SK-N-SH treated with all-trans-retinoic acid at 6 μM for 48 hours (cell line): ENCODE measurements around the gene PRSS33.

Experiments used
- ATAC-seq: fragments of 200-7000 bp; cut with Tn5 transposase; 3 replicates; pipeline ENCODE4 v1.9.1; 2020; ENCODE audit warnings: mild to moderate bottlenecking, moderate library complexity
- ARNTL ChIP-seq: fragments of 450-650 bp; formaldehyde crosslinking; IDR thresholded peaks from 2 replicates; pipeline ENCODE4 v1.5.0; 2020; ENCODE audit warnings: low read depth, mild to moderate bottlenecking, moderate library complexity, borderline replicate concordance
- CREB5 ChIP-seq: fragments of 250-450 bp; sonication (Bioruptor Pico); IDR thresholded peaks from 2 replicates; pipeline ENCODE4 v1.5.1; 2020; ENCODE audit warnings: low read depth, mild to moderate bottlenecking, moderate library complexity
- CSDC2 ChIP-seq: fragments of 250-450 bp; sonication (Bioruptor Pico); IDR thresholded peaks from 2 replicates; pipeline ENCODE4 v1.5.0; 2020; ENCODE audit warnings: mild to moderate bottlenecking, moderate library complexity
- ESRRG ChIP-seq: fragments of 250-450 bp; sonication (Bioruptor Pico); IDR thresholded peaks from 2 replicates; pipeline ENCODE4 v1.6.1; 2021; ENCODE audit warnings: mild to moderate bottlenecking
- GLIS3 ChIP-seq: fragments of 250-450 bp; sonication (Bioruptor Pico); IDR thresholded peaks from 2 replicates; pipeline ENCODE4 v1.5.0; 2020; ENCODE audit warnings: mild to moderate bottlenecking, moderate library complexity
- ISL1 ChIP-seq: fragments of 250-450 bp; sonication (Bioruptor Pico); IDR thresholded peaks from 2 replicates; pipeline ENCODE4 v2.1.2; 2022; ENCODE audit warnings: mild to moderate bottlenecking, moderate library complexity
- PATZ1 ChIP-seq: fragments of 250-450 bp; sonication (Bioruptor Pico); IDR thresholded peaks from 2 replicates; pipeline ENCODE4 v1.8.0; 2020; ENCODE audit warnings: mild to moderate bottlenecking, moderate library complexity, borderline replicate concordance
- PPARA ChIP-seq: fragments of 250-450 bp; sonication (Bioruptor Pico); IDR thresholded peaks from 2 replicates; pipeline ENCODE4 v1.5.0; 2020; ENCODE audit warnings: mild to moderate bottlenecking, borderline replicate concordance
- RARB ChIP-seq: fragments of 250-450 bp; sonication (Bioruptor Pico); IDR thresholded peaks from 2 replicates; pipeline ENCODE4 v1.8.0; 2021; ENCODE audit warnings: mild to moderate bottlenecking, moderate library complexity
- SNAI2 ChIP-seq: fragments of 250-450 bp; sonication (Bioruptor Pico); IDR thresholded peaks from 2 replicates; pipeline ENCODE4 v1.5.0; 2020; ENCODE audit warnings: mild to moderate bottlenecking, moderate library complexity
- TCF4 ChIP-seq: fragments of 250-450 bp; sonication (Bioruptor Pico); IDR thresholded peaks from 2 replicates; pipeline ENCODE4 v1.8.0; 2021; ENCODE audit warnings: mild to moderate bottlenecking, moderate library complexity, borderline replicate concordance
- ZC3H10 ChIP-seq: fragments of 250-450 bp; sonication (Bioruptor Pico); IDR thresholded peaks from 2 replicates; pipeline ENCODE4 v1.5.1; 2021; ENCODE audit warnings: mild to moderate bottlenecking, moderate library complexity
- ZFP3 ChIP-seq: fragments of 250-450 bp; sonication (Bioruptor Pico); IDR thresholded peaks from 2 replicates; pipeline ENCODE4 v1.5.0; 2020; ENCODE audit warnings: mild to moderate bottlenecking, moderate library complexity
- ZFP30 ChIP-seq: fragments of 450-650 bp; formaldehyde crosslinking; IDR thresholded peaks from 2 replicates; pipeline ENCODE4 v1.5.0; 2022; ENCODE audit warnings: mild to moderate bottlenecking, moderate library complexity
- ZNF565 ChIP-seq: fragments of 450-650 bp; formaldehyde crosslinking; conservative IDR thresholded peaks from 2 replicates; pipeline ENCODE4 v1.5.0; 2020; ENCODE audit warnings: low read depth, mild to moderate bottlenecking, moderate library complexity
- ZNF70 ChIP-seq: fragments of 450-650 bp; formaldehyde crosslinking; IDR thresholded peaks from 2 replicates; pipeline ENCODE4 v1.5.0; 2020; ENCODE audit warnings: mild to moderate bottlenecking, moderate library complexity
- ZNF8 ChIP-seq: fragments of 450-650 bp; formaldehyde crosslinking; IDR thresholded peaks from 2 replicates; pipeline ENCODE4 v1.5.0; 2020; ENCODE audit warnings: mild to moderate bottlenecking, moderate library complexity
- TF ChIP-seq, protein P1 (sequence below): fragments of 250-450 bp; sonication (Bioruptor Pico); IDR thresholded peaks from 2 replicates; pipeline ENCODE4 v1.5.0; 2020; ENCODE audit warnings: mild to moderate bottlenecking, moderate library complexity
- TF ChIP-seq, protein P2 (sequence below): fragments of 250-450 bp; sonication (Bioruptor Pico); IDR thresholded peaks from 2 replicates; pipeline ENCODE4 v1.8.0; 2021; ENCODE audit warnings: low read depth, mild to moderate bottlenecking, moderate library complexity, borderline replicate concordance

PRSS33 gene

DNA sequence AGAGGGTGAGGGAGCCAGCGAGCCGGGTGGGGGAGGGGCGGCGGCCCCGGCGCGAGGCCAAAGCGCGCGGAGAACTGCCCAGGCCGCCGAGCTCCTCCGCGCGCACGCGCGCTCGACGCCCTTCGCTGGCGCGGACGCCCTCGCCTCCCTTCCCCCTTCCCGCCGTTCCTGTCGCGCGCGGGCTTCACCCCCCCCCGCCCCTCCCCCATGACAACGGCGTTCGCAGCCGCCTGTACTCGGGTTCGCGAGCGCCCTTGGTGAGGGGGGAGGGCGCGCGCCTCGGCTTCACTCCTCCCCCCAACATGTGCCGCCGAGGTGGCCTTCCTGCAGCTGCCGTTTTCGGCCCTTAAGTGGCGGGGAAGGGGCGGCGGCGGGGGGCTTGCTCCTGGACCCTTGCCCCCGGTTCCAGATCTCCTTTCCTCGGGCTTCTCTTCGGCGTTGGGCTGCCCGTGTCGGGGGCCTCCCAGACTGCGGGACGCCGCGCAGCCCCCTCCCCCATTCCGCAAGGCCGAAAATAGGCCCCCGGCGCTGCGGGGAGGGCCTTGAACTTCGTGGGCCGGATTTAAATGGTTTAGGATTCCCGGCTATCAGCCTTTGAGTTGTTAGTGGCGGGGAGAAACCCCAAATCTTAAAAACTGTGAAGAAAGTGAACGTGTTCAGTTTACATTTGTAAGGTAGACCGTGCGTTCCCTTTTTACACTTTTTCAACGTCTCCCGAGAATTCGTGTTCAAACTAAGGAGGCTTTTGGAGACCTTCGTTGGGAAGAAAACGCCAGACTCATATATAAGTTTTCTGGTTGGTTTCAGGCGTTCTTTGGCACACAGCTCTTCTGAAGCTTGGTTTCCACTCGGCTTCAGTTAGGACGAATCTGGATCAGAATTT lies 34.3 kb downstream of the PRSS33 start:
- TF ChIP-seq ZNF70 (CRISPR knock-in tag) (no peak), PATZ1 (CRISPR knock-in tag) (peak; percentile 93; the same call in 1 of the 2 replicates), TCF4 (no peak), ZC3H10 (CRISPR knock-in tag) (0 out of 2 replicates have a peak, but pooled peaks have one; percentile 17), GLIS3 (CRISPR knock-in tag) (no peak), RARB (CRISPR knock-in tag) (no peak), ZNF565 (CRISPR knock-in tag) (no peak), PPARA (CRISPR knock-in tag) (no peak), CREB5 (CRISPR knock-in tag) (no peak), ISL1 (no peak), ESRRG (no peak), ARNTL (CRISPR knock-in tag) (no peak), ZFP30 (no peak), CSDC2 (CRISPR knock-in tag) (no peak)
- TF ChIP-seq, protein P1, sequence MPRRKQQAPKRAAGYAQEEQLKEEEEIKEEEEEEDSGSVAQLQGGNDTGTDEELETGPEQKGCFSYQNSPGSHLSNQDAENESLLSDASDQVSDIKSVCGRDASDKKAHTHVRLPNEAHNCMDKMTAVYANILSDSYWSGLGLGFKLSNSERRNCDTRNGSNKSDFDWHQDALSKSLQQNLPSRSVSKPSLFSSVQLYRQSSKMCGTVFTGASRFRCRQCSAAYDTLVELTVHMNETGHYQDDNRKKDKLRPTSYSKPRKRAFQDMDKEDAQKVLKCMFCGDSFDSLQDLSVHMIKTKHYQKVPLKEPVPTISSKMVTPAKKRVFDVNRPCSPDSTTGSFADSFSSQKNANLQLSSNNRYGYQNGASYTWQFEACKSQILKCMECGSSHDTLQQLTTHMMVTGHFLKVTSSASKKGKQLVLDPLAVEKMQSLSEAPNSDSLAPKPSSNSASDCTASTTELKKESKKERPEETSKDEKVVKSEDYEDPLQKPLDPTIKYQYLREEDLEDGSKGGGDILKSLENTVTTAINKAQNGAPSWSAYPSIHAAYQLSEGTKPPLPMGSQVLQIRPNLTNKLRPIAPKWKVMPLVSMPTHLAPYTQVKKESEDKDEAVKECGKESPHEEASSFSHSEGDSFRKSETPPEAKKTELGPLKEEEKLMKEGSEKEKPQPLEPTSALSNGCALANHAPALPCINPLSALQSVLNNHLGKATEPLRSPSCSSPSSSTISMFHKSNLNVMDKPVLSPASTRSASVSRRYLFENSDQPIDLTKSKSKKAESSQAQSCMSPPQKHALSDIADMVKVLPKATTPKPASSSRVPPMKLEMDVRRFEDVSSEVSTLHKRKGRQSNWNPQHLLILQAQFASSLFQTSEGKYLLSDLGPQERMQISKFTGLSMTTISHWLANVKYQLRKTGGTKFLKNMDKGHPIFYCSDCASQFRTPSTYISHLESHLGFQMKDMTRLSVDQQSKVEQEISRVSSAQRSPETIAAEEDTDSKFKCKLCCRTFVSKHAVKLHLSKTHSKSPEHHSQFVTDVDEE (CRISPR knock-in tag): no peak
- TF ChIP-seq, protein P2, sequence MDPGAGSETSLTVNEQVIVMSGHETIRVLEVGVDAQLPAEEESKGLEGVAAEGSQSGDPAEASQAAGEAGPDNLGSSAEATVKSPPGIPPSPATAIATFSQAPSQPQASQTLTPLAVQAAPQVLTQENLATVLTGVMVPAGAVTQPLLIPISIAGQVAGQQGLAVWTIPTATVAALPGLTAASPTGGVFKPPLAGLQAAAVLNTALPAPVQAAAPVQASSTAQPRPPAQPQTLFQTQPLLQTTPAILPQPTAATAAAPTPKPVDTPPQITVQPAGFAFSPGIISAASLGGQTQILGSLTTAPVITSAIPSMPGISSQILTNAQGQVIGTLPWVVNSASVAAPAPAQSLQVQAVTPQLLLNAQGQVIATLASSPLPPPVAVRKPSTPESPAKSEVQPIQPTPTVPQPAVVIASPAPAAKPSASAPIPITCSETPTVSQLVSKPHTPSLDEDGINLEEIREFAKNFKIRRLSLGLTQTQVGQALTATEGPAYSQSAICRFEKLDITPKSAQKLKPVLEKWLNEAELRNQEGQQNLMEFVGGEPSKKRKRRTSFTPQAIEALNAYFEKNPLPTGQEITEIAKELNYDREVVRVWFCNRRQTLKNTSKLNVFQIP (CRISPR knock-in tag): no peak
- peak; percentile 62 for ATAC-seq

GRCh38 chr16:2752035-2752849 lies 35.1 kb downstream of the PRSS33 start, which contains the start of gene SRRM2:
SRRM2 (plus strand) TSS chr16:2752638; CDS start chr16:2756365, 3,727 bp downstream.
- ATAC-seq: peak; percentile 92
- TF ChIP-seq ZFP3 (CRISPR knock-in tag) (peak; percentile 83), ZC3H10 (CRISPR knock-in tag) (no peak), SNAI2 (CRISPR knock-in tag) (no peak), ZNF8 (CRISPR knock-in tag) (no peak), GLIS3 (CRISPR knock-in tag) (peak; percentile 65; the same call in 1 of the 2 replicates), CSDC2 (CRISPR knock-in tag) (peak; percentile 94; the same call in 1 of the 2 replicates), RARB (CRISPR knock-in tag) (no peak)
- TF ChIP-seq, protein P1 (CRISPR knock-in tag): peak; percentile 36
